ENCODE measurements around the gene STAT2. TPM values are rescaled to one million over a fixed set of nuclear protein-coding genes. Genes with fewer than 3 reads are reported as not detected.

Gene STAT2
- total RNA-seq, 3 donors from 2014 or later: 198 to 207 (median 198) TPM

DNA sequence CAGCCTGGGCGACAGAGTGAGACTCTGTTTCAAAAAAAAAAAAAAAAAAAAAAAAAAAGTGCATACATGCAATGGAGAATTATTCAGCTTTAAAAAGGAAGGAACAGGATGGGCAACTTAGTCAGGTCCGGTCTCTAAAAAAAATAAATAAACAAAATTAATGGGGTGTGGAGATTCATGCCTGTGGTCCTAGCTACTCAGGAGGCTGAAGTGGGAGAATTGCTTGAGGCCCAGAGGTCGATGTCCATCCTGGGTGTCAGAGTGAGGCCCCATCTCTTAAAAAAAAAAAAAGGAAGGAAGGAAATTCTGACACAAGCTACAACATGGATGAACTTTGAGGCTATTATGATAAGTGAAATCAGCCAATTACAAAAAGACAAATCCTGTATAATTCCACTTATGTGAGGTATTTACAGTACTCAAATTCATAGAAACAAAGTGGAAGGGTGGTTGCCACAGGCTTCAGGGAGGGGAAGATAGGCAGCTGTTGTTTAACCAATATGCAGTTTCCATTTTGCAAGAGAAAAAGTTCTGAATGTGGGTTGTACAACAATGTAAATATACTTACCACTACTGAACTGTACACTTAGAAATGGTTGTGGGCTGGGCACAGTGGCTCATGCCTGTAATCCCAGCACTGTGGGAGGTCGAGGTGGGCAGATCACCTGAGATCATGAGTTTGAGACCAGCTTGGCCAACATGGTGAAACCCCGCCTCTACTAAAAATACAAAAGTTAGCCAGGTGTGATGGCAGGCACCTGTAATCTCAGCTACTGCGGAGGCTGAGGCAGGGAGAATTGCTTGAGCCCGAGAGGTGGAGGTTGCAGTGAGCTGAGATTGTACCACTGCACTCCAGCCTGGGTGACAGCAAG, 15.1 kb upstream of the STAT2 start:
- intact Hi-C loops (cut with DNase I; ENCODE audit: low total_unique reads): no loop called here
- H3K27ac ChIP-seq: no peak overlapping the region
- H3K4me1 ChIP-seq: no peaks in the 10 kb centered on the region
- no peak for TF ChIP-seq POLR2AphosphoS5 (IDR thresholded peaks at IDR 0.05)
- no peak for TF ChIP-seq POLR2A (IDR thresholded peaks at IDR 0.05)
- TF ChIP-seq, protein P1, sequence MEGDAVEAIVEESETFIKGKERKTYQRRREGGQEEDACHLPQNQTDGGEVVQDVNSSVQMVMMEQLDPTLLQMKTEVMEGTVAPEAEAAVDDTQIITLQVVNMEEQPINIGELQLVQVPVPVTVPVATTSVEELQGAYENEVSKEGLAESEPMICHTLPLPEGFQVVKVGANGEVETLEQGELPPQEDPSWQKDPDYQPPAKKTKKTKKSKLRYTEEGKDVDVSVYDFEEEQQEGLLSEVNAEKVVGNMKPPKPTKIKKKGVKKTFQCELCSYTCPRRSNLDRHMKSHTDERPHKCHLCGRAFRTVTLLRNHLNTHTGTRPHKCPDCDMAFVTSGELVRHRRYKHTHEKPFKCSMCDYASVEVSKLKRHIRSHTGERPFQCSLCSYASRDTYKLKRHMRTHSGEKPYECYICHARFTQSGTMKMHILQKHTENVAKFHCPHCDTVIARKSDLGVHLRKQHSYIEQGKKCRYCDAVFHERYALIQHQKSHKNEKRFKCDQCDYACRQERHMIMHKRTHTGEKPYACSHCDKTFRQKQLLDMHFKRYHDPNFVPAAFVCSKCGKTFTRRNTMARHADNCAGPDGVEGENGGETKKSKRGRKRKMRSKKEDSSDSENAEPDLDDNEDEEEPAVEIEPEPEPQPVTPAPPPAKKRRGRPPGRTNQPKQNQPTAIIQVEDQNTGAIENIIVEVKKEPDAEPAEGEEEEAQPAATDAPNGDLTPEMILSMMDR (IDR thresholded peaks at IDR 0.05): no peak
- peaks cover 0 to 6% of the 10 kb centered on the region in 2 donors for H3K9me3 ChIP-seq
- no peaks in the 10 kb centered on the region for H3K27me3 ChIP-seq
- no peak for DNase-seq (ENCODE audit: low spot score in 2 of 2)
- no peak overlapping the region for H3K4me3 ChIP-seq
- no peaks in the 10 kb centered on the region for H3K36me3 ChIP-seq

DNA sequence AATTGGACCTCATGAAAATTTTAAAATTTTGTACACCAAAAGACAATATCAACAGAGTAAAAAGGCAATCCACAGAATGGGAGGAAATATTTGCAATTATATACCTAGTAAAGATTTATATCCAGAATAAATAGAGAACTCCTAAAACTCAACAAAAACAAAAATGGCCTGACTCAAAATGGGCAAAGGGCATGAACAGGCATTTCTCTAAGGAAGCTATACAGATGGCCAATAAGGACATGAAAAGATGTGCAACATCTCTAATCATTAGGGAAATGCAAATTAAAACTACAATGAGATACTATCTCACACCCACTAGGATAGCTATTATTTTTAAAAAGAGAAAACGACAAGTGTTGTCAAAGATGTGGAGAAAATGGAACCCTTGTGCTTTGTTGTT, 13.6 kb upstream of the STAT2 start:
- H3K9me3 ChIP-seq: peaks cover 0 to 6% of the 10 kb centered on the region in 2 donors
- intact Hi-C loops (cut with DNase I; ENCODE audit: low total_unique reads): no loop called here
- H3K27me3 ChIP-seq: no peaks in the 10 kb centered on the region
- DNase-seq (ENCODE audit: low spot score in 2 of 2): no peak
- TF ChIP-seq, protein P1 (IDR thresholded peaks at IDR 0.05): no peak
- TF ChIP-seq POLR2A (IDR thresholded peaks at IDR 0.05) (no peak), POLR2AphosphoS5 (IDR thresholded peaks at IDR 0.05) (no peak)
- H3K4me1 ChIP-seq: no peaks in the 10 kb centered on the region
- H3K36me3 ChIP-seq: no peaks in the 10 kb centered on the region
- H3K27ac ChIP-seq: no peak overlapping the region
- H3K4me3 ChIP-seq: no peak overlapping the region

DNA sequence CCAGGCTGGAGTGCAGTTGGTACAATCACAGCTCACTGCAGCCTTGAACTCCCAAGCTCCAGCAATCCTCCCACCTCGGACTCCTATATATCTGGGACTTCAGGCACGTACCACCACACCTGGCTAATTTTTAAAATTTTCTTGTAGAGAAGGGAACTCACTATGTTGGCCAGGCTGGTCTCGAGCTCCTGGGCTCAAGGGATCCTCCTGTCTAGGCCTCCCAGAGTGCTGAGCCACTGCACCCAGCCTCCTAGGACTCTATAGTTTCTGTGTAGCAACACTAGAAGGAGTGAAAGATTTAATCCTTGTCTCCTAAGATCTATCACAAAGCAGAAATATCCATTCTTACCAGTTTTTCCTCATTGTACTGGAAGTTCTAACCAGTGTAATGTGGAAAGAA, 7.0 kb upstream of the STAT2 start:
- Histone ChIP-seq H3K4me1 (no peaks in the 10 kb centered on the region), H3K27me3 (no peaks in the 10 kb centered on the region), H3K4me3 (no peak overlapping the region), H3K36me3 (no peaks in the 10 kb centered on the region), H3K27ac (no peak overlapping the region), H3K9me3 (no peaks in the 10 kb centered on the region)
- no peak for DNase-seq (ENCODE audit: low spot score in 2 of 2)
- intact Hi-C loops (cut with DNase I; ENCODE audit: low total_unique reads): no loop called here
- no peak for TF ChIP-seq POLR2AphosphoS5 (IDR thresholded peaks at IDR 0.05)
- no peak for TF ChIP-seq POLR2A (IDR thresholded peaks at IDR 0.05)
- TF ChIP-seq, protein P1 (IDR thresholded peaks at IDR 0.05): no peak

DNA sequence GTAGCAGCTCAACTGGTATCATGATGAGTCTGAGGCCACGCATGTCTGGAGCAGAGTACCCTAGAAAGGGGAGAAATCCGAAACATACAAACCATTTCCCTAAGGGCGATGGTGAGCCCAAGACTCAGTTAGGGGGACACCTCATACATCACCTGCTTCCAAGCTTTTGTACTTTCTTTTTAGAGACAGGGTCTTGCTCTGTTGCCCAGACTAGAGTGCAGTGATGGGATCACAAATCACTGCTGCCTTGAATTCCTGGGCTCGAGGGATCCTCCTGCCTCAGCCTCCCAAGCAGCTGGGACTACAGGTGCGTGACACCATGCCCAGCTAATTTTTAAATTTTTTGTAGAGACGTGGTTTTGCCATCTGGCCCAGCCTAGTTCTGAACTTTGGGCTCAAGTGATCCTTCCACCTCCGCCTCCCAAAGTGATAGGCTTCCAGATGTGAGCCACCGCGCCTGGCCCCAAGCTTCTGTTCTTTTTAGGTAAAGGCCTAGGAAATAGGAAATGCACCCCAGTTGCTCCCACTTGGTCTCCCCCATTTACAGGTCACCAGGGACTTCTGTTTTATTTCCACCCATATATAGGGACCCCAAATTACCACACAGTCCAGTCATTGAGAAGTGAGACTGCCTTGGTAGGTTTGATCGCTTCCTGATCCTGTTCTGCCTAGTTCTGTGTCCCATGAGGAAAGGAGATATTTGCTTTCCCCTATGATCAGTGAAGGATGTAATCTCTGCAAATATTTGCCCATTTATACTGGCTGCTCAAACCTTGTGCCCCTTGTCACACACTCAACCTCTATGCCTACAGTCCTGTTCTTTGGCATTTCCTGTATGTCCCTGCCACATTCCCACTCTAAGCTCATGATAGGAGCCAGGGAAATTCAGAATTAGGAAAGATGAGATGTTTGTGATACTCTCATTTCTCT, 2.5 kb upstream of the STAT2 start, which contains the start of gene APOF:
Gene APOF (minus strand): TSS at position 728 of the 930 bp plus-strand sequence. CDS start 112 bp downstream, at position 616.
- no peak for DNase-seq (ENCODE audit: low spot score in 2 of 2)
- Histone ChIP-seq H3K9me3 (no peaks in the 10 kb centered on the region), H3K4me1 (no peaks in the 10 kb centered on the region), H3K27ac (no peak within 1 kb of the TSS), H3K36me3 (no peaks in the 10 kb centered on the region), H3K4me3 (no peak within 1 kb of the TSS), H3K27me3 (no peaks in the 10 kb centered on the region)
- TF ChIP-seq POLR2A (IDR thresholded peaks at IDR 0.05) (no peak), POLR2AphosphoS5 (IDR thresholded peaks at IDR 0.05) (no peak)
- TF ChIP-seq, protein P1 (IDR thresholded peaks at IDR 0.05): no peak
- intact Hi-C loops (cut with DNase I; ENCODE audit: low total_unique reads): no loop called here
